IMR-90 (cell line): ENCODE measurements around the gene VSIG10L2. TPM values are rescaled to one million over a fixed set of nuclear protein-coding genes. Genes with fewer than 3 reads are reported as not detected.

Source experiments
- ATAC-seq: fragments of 200-7000 bp; cut with Tn5 transposase; 2 replicates; pipeline ENCODE4 v1.9.1; 2020; ENCODE audit warnings: low read depth, mild to moderate bottlenecking, moderate library complexity
- BruUV-seq: library from RNA; stranded (reverse); fragments of 400-500 nt; replicated peaks from 2 replicates; lab custom pipeline; 2021; lab: Mats Ljungman, UMichigan
- CTCF ChIA-PET: fragments of 300-600 bp; formaldehyde crosslinking; extraction: SDS; loops from one replicate; lab custom pipeline; 2021; ENCODE audit warnings: antibody characterized with exemption; lab: Yijun Ruan, JAX
- POLR2A ChIA-PET: fragments of 300-600 bp; sonication (Branson Sonifier 250); formaldehyde crosslinking; loops from one replicate; lab custom pipeline; 2022; ENCODE audit warnings: antibody characterized with exemption; ENCODE audit not compliant: unreplicated experiment; lab: Charles Lee
- DNase-seq: peaks from one replicate; pipeline ENCODE4 v3.0.0; 2013
- H2AFZ ChIP-seq: replicated peaks from 2 replicates; pipeline ENCODE3; 2013; ENCODE audit warnings: low read length, mild to moderate bottlenecking; ENCODE audit not compliant: poor library complexity
- H2AK5ac ChIP-seq: 2 replicates; pipeline ENCODE4 v1.6.1; 2013; ENCODE audit warnings: low read depth, low read length, inconsistent platforms
- H2AK9ac ChIP-seq: replicated peaks from 2 replicates; pipeline ENCODE3; 2013; ENCODE audit warnings: mild to moderate bottlenecking, low read depth, low read length, moderate library complexity; ENCODE audit not compliant: poor library complexity
- H2BK120ac ChIP-seq: 2 replicates; pipeline ENCODE4 v1.6.1; 2013; ENCODE audit warnings: low read depth, low read length, inconsistent platforms
- H2BK15ac ChIP-seq: 3 replicates; pipeline ENCODE4 v1.6.1; 2013; ENCODE audit warnings: low read depth, low read length, inconsistent platforms
- H2BK20ac ChIP-seq: 2 replicates; pipeline ENCODE4 v1.6.1; 2013; ENCODE audit warnings: low read depth, mild to moderate bottlenecking, inconsistent platforms, low read length, moderate library complexity
- H2BK5ac ChIP-seq: 2 replicates; pipeline ENCODE4 v1.6.1; 2013; ENCODE audit warnings: mild to moderate bottlenecking, low read depth, low read length, inconsistent platforms; ENCODE audit not compliant: poor library complexity, severe bottlenecking
- H3K14ac ChIP-seq: replicated peaks from 2 replicates; pipeline ENCODE4 v1.6.1; 2013; ENCODE audit warnings: low read depth, low read length, inconsistent platforms
- H3K18ac ChIP-seq: 2 replicates; pipeline ENCODE4 v1.6.1; 2013; ENCODE audit warnings: low read depth, low read length, control low read depth
- H3K23ac ChIP-seq: 2 replicates; pipeline ENCODE4 v1.6.1; 2013; ENCODE audit warnings: low read depth, low read length, inconsistent platforms
- H3K27ac ChIP-seq: 2 replicates; pipeline ENCODE4 v1.5.1; 2013; ENCODE audit warnings: mild to moderate bottlenecking, control low read depth, low read length; ENCODE audit not compliant: insufficient read depth
- H3K27me3 ChIP-seq: 2 replicates; pipeline ENCODE4 v1.6.1; 2013; ENCODE audit warnings: low read length; ENCODE audit not compliant: control insufficient read depth, insufficient read depth
- H3K36me3 ChIP-seq: 2 replicates; pipeline ENCODE4 v1.6.1; 2013; ENCODE audit warnings: low read length, mixed read lengths; ENCODE audit not compliant: control insufficient read depth, insufficient read depth
- H3K4ac ChIP-seq: 2 replicates; pipeline ENCODE4 v1.6.1; 2013; ENCODE audit warnings: low read depth, low read length, inconsistent platforms
- H3K4me1 ChIP-seq: 2 replicates; pipeline ENCODE4 v1.6.1; 2013; ENCODE audit warnings: low read length, mixed read lengths; ENCODE audit not compliant: control insufficient read depth, insufficient read depth
- H3K4me2 ChIP-seq: 2 replicates; pipeline ENCODE4 v1.6.1; 2013; ENCODE audit warnings: low read depth, mild to moderate bottlenecking, control low read depth, low read length, moderate library complexity
- H3K4me3 ChIP-seq: 2 replicates; pipeline ENCODE4 v1.5.1; 2013; ENCODE audit warnings: low read depth, mild to moderate bottlenecking, control low read depth, low read length, moderate library complexity; ENCODE audit not compliant: insufficient read depth
- H3K56ac ChIP-seq: 2 replicates; pipeline ENCODE4 v1.6.1; 2013; ENCODE audit warnings: low read length, inconsistent platforms; ENCODE audit not compliant: insufficient read depth; ENCODE audit errors: extremely low read depth
- H3K79me1 ChIP-seq, 2 experiments: 2 replicates each; pipeline ENCODE4 v1.6.1; 2013; ENCODE audit warnings: low read length in 2 of 2, inconsistent platforms in 1 of 2, low read depth in 1 of 2
- H3K9ac ChIP-seq: 2 replicates; pipeline ENCODE4 v1.6.1; 2013; ENCODE audit warnings: low read depth, low read length, control low read depth
- H3K9me1 ChIP-seq: 2 replicates; pipeline ENCODE4 v1.6.1; 2013; ENCODE audit warnings: low read length, inconsistent platforms; ENCODE audit not compliant: insufficient read depth
- H3K9me3 ChIP-seq: 2 replicates; pipeline ENCODE4 v1.6.1; 2013; ENCODE audit warnings: low read length; ENCODE audit not compliant: control insufficient read depth, insufficient read depth
- H4K20me1 ChIP-seq: 2 replicates; pipeline ENCODE4 v1.6.1; 2013; ENCODE audit warnings: low read length, inconsistent platforms; ENCODE audit not compliant: insufficient read depth
- H4K5ac ChIP-seq: 2 replicates; pipeline ENCODE4 v1.6.1; 2013; ENCODE audit warnings: mild to moderate bottlenecking, low read depth, low read length, control low read depth
- H4K8ac ChIP-seq, 2 experiments: 2 replicates each; pipeline ENCODE4 v1.6.1; 2013; ENCODE audit warnings: low read depth in 2 of 2, low read length in 2 of 2, control low read depth in 1 of 2, inconsistent platforms in 1 of 2
- H4K91ac ChIP-seq: 2 replicates; pipeline ENCODE4 v1.6.1; 2013; ENCODE audit warnings: low read depth, low read length, inconsistent platforms; ENCODE audit not compliant: insufficient read depth
- BHLHE40 ChIP-seq: fragments of 150-350 bp; IDR thresholded peaks from 2 replicates; pipeline ENCODE4 v1.6.1; 2016; ENCODE audit warnings: mild to moderate bottlenecking, low read depth, low read length
- CEBPB ChIP-seq: IDR thresholded peaks from 2 replicates; pipeline ENCODE4 v1.6.1; 2012; ENCODE audit warnings: low read depth, low read length, improper control_type of control experiment
- CHD1 ChIP-seq: IDR thresholded peaks from 2 replicates; pipeline ENCODE4 v1.6.1; 2012; ENCODE audit warnings: low read depth, low read length, improper control_type of control experiment
- FOS ChIP-seq: fragments of 150-350 bp; IDR thresholded peaks from 2 replicates; pipeline ENCODE4 v1.6.1; 2016; ENCODE audit warnings: low read depth, low read length
- MAFK ChIP-seq: IDR thresholded peaks from 2 replicates; pipeline ENCODE4 v1.6.1; 2012; ENCODE audit warnings: low read depth, low read length, improper control_type of control experiment
- MAZ ChIP-seq: IDR thresholded peaks from 2 replicates; pipeline ENCODE4 v1.6.1; 2012; ENCODE audit warnings: low read depth, mild to moderate bottlenecking, low read length, improper control_type of control experiment, moderate library complexity, borderline replicate concordance
- MXI1 ChIP-seq: IDR thresholded peaks from 2 replicates; pipeline ENCODE4 v1.6.1; 2012; ENCODE audit warnings: low read depth, mild to moderate bottlenecking, low read length, moderate library complexity, borderline replicate concordance
- NFE2L2 ChIP-seq: fragments of 150-350 bp; IDR thresholded peaks from 2 replicates; pipeline ENCODE4 v1.6.1; 2016; ENCODE audit warnings: low read depth, mild to moderate bottlenecking, low read length
- POLR2A ChIP-seq: IDR thresholded peaks from 2 replicates; pipeline ENCODE4 v1.6.1; 2012; ENCODE audit warnings: mild to moderate bottlenecking, low read depth, low read length
- RAD21 ChIP-seq: IDR thresholded peaks from 2 replicates; pipeline ENCODE4 v1.6.1; 2012; ENCODE audit warnings: low read length, improper control_type of control experiment
- RCOR1 ChIP-seq: IDR thresholded peaks from 2 replicates; pipeline ENCODE4 v1.6.1; 2012; ENCODE audit warnings: mild to moderate bottlenecking, low read length, improper control_type of control experiment; ENCODE audit not compliant: insufficient replicate concordance
- RFX5 ChIP-seq: IDR thresholded peaks from 2 replicates; pipeline ENCODE4 v1.8.0; 2012; ENCODE audit warnings: low read depth, mild to moderate bottlenecking, low read length, moderate library complexity
- WGBS, 2 experiments: methylation state at CpG; one replicate each; pipeline versions ENCODE4 v1.1.5 to v1.1.7; 2013; ENCODE audit warnings: missing lambda C conversion rate in 2 of 2; ENCODE audit not compliant: insufficient read length in 1 of 2; ENCODE audit errors: extremely low coverage in 2 of 2; 5-methylcytosine and 5-hydroxymethylcytosine counted together
- dilution Hi-C: fragments of 300-500 bp; cut with HindIII; formaldehyde crosslinking; loops from one replicate; pipeline ENCODE4 v1.14.3; 2018; ENCODE audit warnings: low sequenced_read_pairs; ENCODE audit not compliant: unreplicated experiment
- in situ Hi-C: fragments of 300-500 bp; cut with MboI; formaldehyde crosslinking; loops from 3 replicates; pipeline ENCODE4 v1.14.3; 2019; ENCODE audit warnings: low sequenced_read_pairs, inconsistent platforms, mixed read lengths
- intact Hi-C: fragments of 100-400 bp; cut with micrococcal nuclease; formaldehyde crosslinking; loops from 2 replicates; pipeline ENCODE4 v1.10.0; 2022
- polyA plus RNA-seq, 3 experiments: library from polyadenylated mRNA; depleted of rRNA; stranded (reverse); fragments of >200 nt; gene quantifications; 2 replicates each; pipeline ENCODE4 v1.2.3, GENCODE V29; 2012; ENCODE audit warnings: low replicate concordance in 1 of 3
- total RNA-seq: library from RNA; depleted of rRNA; stranded (reverse); fragments of >200 nt; gene quantifications from 2 replicates; pipeline ENCODE4 v1.2.3, GENCODE V29; 2012
- TF ChIP-seq, protein P1 (sequence below): fragments of 150-350 bp; IDR thresholded peaks from 2 replicates; pipeline ENCODE4 v1.6.1; 2017; ENCODE audit warnings: mild to moderate bottlenecking, antibody characterized with exemption, low read length, low read depth
- TF ChIP-seq, protein P2 (sequence below): conservative IDR thresholded peaks from 2 replicates; pipeline ENCODE4 v1.5.1; 2012; ENCODE audit warnings: mild to moderate bottlenecking, low read depth, low read length, improper control_type of control experiment
- TF ChIP-seq, protein P3 (sequence below): fragments of 150-350 bp; IDR thresholded peaks from 2 replicates; pipeline ENCODE4 v1.6.1; 2016; ENCODE audit warnings: low read depth, mild to moderate bottlenecking, low read length, moderate library complexity, borderline replicate concordance

The VSIG10L2 gene
- total and polyA plus RNA-seq, 2 of the 4 experiments (the other 2 are of a cell fraction): under 0.01 TPM; not detected in 1

DNA sequence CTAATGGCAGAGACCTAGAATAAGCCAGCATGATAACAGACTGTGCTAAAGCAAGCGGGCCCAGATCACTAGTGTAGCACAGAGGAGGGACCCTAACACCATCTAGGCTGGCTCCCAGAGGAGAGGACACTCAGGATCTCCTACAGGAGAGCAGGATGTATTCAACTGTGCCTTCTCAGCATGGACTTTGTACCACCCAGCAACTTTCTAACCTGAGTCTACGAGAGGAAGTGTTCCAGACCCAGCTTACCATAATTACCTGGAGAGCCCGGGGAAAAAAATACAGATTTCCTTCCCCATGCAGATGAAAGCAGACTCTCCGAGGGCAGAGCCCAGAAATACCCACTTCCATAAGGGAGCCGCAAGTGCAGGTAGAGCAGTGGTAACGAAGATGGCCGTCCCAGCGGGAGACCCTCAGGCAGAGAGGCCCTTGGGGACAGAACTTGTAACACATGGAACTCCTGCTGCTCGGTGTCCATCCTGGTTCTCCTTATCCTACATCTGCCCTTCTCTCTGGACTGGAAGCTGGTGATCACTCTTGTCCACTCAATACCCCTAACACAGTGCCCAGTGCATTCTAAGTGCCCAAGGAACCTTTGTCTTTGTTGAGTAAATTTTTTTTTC lies 21.3 kb upstream of the VSIG10L2 start:
- Histone ChIP-seq H3K4me1 (no peaks in the 10 kb centered on the region), H3K14ac (no peak overlapping the region), H3K9me3 (no peaks in the 10 kb centered on the region), H4K5ac (no peak overlapping the region), H2BK120ac (no peak overlapping the region), H3K9ac (no peak overlapping the region), H3K36me3 (no peaks in the 10 kb centered on the region), H3K56ac (no peak overlapping the region), H4K20me1 (no peaks in the 10 kb centered on the region), H3K4ac (no peak overlapping the region), H4K8ac (no peak overlapping the region), H3K79me1 (no peaks in the 10 kb centered on the region), H2BK20ac (no peak overlapping the region), H2AK9ac (no peak overlapping the region), H3K9me1 (no peaks in the 10 kb centered on the region), H3K18ac (no peak overlapping the region), H4K91ac (no peak overlapping the region), H2AFZ (no peak overlapping the region), H3K27me3 (peaks cover 36% of the 10 kb centered on the region), H2BK15ac (no peak overlapping the region), H2BK5ac (no peak overlapping the region), H3K4me3 (no peak overlapping the region), H3K4me2 (no peak overlapping the region), H3K23ac (no peak overlapping the region), H2AK5ac (no peak overlapping the region), H3K27ac (no peak overlapping the region)
- DNase-seq (no peak), ATAC-seq (no peak)
- in situ Hi-C loops: loop anchor here (5.0 kb wide), 1 partner anchor 268 kb away; no protein-coding TSS in a partner anchor
- no TSS peak for BruUV-seq
- intact Hi-C loops: no loop called here
- dilution Hi-C loops: loop anchor here (25.0 kb wide), 1 partner anchor 288 kb away; the partner anchor contains the start of genes FAM118B and RPUSD4
- TF ChIP-seq FOS: no peak
- TF ChIP-seq, protein P1, sequence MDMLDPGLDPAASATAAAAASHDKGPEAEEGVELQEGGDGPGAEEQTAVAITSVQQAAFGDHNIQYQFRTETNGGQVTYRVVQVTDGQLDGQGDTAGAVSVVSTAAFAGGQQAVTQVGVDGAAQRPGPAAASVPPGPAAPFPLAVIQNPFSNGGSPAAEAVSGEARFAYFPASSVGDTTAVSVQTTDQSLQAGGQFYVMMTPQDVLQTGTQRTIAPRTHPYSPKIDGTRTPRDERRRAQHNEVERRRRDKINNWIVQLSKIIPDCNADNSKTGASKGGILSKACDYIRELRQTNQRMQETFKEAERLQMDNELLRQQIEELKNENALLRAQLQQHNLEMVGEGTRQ: no peak
- no peak for TF ChIP-seq MAZ
- TF ChIP-seq MAFK: no peak
- TF ChIP-seq CEBPB: no peak
- no peak for TF ChIP-seq RAD21
- no peak for TF ChIP-seq BHLHE40
- no peak for TF ChIP-seq RCOR1
- TF ChIP-seq NFE2L2: no peak
- TF ChIP-seq, protein P2, sequence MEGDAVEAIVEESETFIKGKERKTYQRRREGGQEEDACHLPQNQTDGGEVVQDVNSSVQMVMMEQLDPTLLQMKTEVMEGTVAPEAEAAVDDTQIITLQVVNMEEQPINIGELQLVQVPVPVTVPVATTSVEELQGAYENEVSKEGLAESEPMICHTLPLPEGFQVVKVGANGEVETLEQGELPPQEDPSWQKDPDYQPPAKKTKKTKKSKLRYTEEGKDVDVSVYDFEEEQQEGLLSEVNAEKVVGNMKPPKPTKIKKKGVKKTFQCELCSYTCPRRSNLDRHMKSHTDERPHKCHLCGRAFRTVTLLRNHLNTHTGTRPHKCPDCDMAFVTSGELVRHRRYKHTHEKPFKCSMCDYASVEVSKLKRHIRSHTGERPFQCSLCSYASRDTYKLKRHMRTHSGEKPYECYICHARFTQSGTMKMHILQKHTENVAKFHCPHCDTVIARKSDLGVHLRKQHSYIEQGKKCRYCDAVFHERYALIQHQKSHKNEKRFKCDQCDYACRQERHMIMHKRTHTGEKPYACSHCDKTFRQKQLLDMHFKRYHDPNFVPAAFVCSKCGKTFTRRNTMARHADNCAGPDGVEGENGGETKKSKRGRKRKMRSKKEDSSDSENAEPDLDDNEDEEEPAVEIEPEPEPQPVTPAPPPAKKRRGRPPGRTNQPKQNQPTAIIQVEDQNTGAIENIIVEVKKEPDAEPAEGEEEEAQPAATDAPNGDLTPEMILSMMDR: no peak
- no peak for TF ChIP-seq RFX5
- TF ChIP-seq POLR2A: no peak
- no peak for TF ChIP-seq MXI1
- TF ChIP-seq, protein P3, sequence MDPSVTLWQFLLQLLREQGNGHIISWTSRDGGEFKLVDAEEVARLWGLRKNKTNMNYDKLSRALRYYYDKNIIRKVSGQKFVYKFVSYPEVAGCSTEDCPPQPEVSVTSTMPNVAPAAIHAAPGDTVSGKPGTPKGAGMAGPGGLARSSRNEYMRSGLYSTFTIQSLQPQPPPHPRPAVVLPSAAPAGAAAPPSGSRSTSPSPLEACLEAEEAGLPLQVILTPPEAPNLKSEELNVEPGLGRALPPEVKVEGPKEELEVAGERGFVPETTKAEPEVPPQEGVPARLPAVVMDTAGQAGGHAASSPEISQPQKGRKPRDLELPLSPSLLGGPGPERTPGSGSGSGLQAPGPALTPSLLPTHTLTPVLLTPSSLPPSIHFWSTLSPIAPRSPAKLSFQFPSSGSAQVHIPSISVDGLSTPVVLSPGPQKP: no peak
- no peak for TF ChIP-seq CHD1
- WGBS, 2 experiments: 83% methylated on average over 1 of the region's 9 CpGs; no CpG with 5 or more reads in 1 of the 2 experiments
- ChIA-PET POLR2A (no interaction called here), CTCF (interaction anchor here (1.0 kb wide), 1 partner anchor 18 kb away, joined by 3 read pairs; no protein-coding TSS in a partner anchor)
